ENCODE measurements around the gene DCTN3.
A peak's percentile ranks its signal among the peaks of the same experiment; 100 is the strongest.

The DCTN3 gene

DNA sequence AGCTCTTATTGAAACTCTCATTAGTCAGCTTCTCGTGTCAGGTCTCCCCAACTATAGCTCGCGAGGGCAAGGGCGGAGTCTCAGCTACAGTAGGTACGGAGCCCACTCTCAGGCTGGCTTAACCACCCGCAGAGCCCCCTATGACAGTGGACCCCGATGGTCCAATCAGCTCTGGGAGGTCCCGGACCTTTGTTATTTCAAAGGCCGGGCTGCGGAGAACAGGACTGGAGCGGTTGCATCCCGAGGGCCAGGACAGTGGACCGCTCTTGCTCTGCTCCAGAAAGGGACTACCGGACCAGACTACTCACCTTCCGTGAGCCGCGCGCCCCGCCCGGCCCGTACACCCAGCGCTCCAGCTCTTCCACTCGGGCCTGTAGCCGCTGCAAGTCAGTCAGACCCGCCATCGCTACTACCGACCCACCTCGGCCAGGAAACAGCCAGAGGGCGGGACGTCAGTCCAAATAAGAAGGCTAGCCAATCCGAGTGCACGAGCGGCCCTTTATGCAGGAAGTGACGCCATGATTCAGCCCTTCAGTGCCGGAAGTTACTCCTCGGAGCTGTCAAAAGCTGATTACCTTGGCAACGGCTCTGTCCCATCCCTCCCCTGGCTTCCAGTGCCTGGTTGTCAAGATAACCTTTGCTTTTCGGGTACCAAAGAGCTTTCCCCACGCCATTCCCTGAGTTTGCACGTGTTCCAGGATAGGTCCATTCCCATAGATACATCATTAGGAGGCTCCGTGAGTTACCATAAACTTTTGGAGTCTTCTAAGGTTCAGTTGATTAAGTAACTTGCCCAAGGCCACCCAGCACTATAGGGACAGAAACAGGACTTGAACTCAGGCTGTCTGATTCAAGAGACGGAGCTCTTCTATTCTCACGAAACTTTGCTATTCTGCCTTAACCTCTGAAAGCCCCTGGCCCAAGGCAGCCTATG is at the start of gene DCTN3:
Gene DCTN3, minus strand, starts transcription at position 435 of the 934 bp plus-strand sequence. Its CDS starts 31 bp downstream, at position 404.
- no peaks in the 10 kb centered on the region for H3K9me3 ChIP-seq (ENCODE audit: control insufficient read depth, low read length)
- H3K4me1 ChIP-seq (ENCODE audit: control insufficient read depth, insufficient read depth, low read length): peaks cover 15% of the 10 kb centered on the region
- H3K36me3 ChIP-seq (ENCODE audit: control insufficient read depth, insufficient read depth, low read length): no peaks in the 10 kb centered on the region
- H3K4me3 ChIP-seq (ENCODE audit: low read length): peak within 1 kb of the TSS; percentile 75
- peak within 1 kb of the TSS; percentile 87 for H3K9ac ChIP-seq (ENCODE audit: low read length)
- H3K27me3 ChIP-seq (ENCODE audit: control insufficient read depth, insufficient read depth, low read length): peaks cover 40% of the 10 kb centered on the region

DNA sequence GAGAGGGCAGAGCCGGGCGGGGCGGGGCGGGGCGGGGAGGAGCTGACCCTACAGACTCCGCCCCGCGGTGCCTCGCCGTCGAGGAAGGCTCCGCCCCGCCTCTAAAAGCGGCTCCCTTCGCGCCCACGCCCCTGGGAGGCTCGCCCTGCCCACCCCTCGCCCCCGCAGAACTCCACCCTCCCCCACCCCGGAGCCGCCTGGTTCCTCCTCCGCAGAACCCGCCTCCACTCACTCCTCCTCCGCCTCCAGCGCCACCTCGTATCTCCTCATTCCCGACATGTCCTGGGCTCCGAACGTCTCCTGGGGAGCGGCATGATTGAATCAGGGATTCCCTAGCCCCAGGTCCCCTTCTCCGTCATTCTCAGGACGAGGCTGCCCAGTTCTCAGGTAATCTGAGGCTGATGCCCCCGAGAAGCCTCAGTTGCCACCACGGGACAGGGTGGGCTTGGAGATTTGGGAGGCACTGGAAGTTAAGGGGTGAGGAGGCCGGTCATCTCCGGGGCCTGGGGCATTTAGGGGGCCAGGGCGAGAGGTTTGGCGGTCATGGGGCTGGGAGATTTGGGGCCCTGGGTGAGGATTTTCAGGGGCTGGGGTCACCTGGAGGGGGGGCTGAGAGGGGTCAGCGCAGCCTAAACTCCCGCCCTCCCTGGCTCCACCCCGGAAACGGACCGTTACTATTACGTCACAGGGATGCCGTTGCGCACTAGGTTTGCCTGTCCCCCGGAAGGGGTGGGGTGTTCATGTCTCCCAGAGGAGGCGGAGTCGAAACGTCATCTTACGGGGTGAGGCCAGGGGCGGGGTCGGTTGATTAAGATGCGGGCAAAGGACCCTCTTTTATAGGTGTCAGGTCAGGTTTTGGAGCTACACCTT is 45.3 kb upstream of the DCTN3 start:
- peak overlapping the region; percentile 80 for H3K9ac ChIP-seq (ENCODE audit: low read length)
- H3K9me3 ChIP-seq (ENCODE audit: control insufficient read depth, low read length): no peaks in the 10 kb centered on the region
- no peaks in the 10 kb centered on the region for H3K27me3 ChIP-seq (ENCODE audit: control insufficient read depth, insufficient read depth, low read length)
- peaks cover 9% of the 10 kb centered on the region for H3K4me1 ChIP-seq (ENCODE audit: control insufficient read depth, insufficient read depth, low read length)
- H3K36me3 ChIP-seq (ENCODE audit: control insufficient read depth, insufficient read depth, low read length): no peaks in the 10 kb centered on the region
- H3K4me3 ChIP-seq (ENCODE audit: low read length): peak overlapping the region; percentile 83

DNA sequence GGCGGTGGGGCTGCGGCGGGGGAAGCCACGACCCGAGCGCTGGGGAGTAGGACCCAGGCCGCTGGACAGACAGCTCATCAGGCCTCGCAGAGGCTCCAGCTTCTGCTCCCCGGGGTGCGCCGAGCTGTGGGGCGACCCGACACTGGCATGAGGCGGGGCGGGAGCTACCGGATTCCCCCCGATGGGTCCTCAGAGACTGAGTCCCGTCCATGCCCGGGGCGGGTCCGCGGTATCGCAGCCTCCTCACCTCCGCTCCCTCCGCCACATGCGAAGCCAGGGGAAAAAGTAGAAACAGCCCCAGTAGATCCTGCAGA is 44.7 kb upstream of the DCTN3 start:
- no peaks in the 10 kb centered on the region for H3K36me3 ChIP-seq (ENCODE audit: control insufficient read depth, insufficient read depth, low read length)
- peak overlapping the region; percentile 1 for H3K9ac ChIP-seq (ENCODE audit: low read length)

DNA sequence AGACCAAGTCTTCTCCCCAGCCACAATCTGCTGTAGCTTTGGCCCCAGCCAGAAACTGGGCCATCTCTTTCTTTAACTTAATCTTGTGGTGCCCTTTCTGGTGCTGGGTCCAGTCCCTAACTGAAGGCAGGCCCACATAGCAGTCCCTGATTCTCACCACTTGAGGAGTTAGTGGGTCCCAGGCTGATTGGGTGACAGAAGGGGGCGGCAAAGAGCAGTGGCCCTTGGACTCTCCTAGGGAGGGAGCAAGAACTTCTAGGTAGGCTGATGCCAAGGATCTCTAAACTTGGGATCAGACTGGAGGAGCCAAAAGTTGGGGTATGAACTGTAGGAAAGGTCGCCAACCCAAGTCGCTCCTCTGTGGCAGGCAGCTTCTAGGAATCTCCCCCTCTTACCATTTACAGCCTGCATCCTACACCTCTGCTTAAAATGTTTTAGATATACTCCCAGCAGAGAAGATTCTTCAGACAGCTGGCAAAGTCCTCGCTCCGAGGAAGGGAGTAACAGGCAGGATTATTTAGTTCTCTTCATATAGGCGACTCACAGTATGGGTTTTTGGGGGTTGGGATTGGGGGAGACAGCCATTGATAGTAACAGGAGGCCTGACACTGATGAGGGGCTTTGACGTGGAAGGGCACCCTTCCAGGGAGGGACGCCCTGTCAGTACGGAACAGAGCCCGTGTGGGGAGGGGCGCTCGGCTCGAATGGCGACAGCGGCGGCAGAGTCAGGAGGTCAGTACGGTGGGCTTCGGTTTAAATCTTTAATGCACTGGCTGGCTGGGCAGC is 44.2 kb upstream of the DCTN3 start:
- no peaks in the 10 kb centered on the region for H3K36me3 ChIP-seq (ENCODE audit: control insufficient read depth, insufficient read depth, low read length)
- peak overlapping the region; percentile 18 for H3K4me3 ChIP-seq (ENCODE audit: low read length)
- H3K27me3 ChIP-seq (ENCODE audit: control insufficient read depth, insufficient read depth, low read length): no peaks in the 10 kb centered on the region
- H3K9me3 ChIP-seq (ENCODE audit: control insufficient read depth, low read length): no peaks in the 10 kb centered on the region
- H3K9ac ChIP-seq (ENCODE audit: low read length): peak overlapping the region; percentile 1
- H3K4me1 ChIP-seq (ENCODE audit: control insufficient read depth, insufficient read depth, low read length): peaks cover 9% of the 10 kb centered on the region

More for the DNA sequence above, 44.7 kb upstream of the DCTN3 start:
- Histone ChIP-seq H3K4me1 (ENCODE audit: control insufficient read depth, insufficient read depth, low read length) (peaks cover 9% of the 10 kb centered on the region), H3K27me3 (ENCODE audit: control insufficient read depth, insufficient read depth, low read length) (no peaks in the 10 kb centered on the region), H3K4me3 (ENCODE audit: low read length) (no peak overlapping the region), H3K9me3 (ENCODE audit: control insufficient read depth, low read length) (no peaks in the 10 kb centered on the region)

DNA sequence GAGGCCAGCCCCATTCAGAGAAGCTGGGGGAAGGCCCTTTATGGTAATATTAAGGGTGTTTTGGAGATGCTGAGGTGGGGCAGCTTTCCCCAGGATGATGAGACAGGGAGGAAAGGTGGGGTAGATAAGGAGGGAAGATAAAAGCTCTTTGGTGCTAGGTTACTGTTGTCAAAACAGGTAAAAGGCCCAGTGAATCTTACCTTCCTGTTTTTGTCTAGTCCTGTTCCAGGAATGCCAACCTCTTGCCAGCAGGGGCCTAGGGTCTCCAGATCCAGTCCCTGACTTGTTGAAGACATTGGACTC is 43.0 kb upstream of the DCTN3 start:
- Histone ChIP-seq H3K9ac (ENCODE audit: low read length) (no peak overlapping the region), H3K4me3 (ENCODE audit: low read length) (no peak overlapping the region), H3K9me3 (ENCODE audit: control insufficient read depth, low read length) (no peaks in the 10 kb centered on the region), H3K27me3 (ENCODE audit: control insufficient read depth, insufficient read depth, low read length) (no peaks in the 10 kb centered on the region), H3K36me3 (ENCODE audit: control insufficient read depth, insufficient read depth, low read length) (no peaks in the 10 kb centered on the region), H3K4me1 (ENCODE audit: control insufficient read depth, insufficient read depth, low read length) (peaks cover 9% of the 10 kb centered on the region)

DNA sequence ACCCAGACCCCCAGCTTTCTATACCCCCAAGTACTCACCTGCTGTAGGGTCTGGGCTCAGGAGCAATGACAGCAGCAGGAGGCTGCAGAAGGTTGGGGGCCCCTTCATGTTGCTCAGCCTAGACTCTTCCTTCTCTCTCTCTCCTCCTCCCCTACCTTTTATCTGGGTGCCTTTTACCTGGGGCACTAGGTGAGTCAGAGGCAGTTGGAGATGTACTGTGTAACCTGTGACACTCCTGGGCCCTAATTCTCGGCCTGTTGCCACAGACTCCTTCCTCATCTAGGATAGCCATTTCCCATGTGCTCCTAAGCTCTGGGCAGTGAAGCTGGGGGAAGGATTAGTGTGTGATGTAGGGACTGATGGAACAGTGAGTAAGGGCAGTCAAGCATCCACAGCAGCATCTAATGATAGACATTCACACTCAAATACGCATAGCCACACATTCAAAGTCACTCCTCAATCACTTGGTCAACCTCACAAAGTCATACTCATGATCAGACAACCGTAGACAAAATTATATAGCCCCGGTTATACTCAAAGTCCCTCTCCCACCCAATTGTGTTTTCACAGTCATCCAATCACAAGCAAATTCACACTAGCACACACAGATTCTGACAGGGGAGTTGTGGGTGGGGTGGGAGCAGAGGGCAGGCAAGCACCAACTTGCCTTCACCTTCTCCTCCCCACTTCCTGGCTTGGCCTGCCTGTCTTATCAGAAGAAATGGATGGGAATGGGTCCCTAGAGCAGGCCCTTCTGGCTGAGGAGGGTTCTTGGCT is 42.4 kb upstream of the DCTN3 start, which contains the start of gene CCL27:
Gene CCL27, minus strand, starts transcription at position 132 of the 777 bp plus-strand sequence. Its CDS starts 24 bp downstream, at position 108.
- no peak within 1 kb of the TSS for H3K4me3 ChIP-seq (ENCODE audit: low read length)
- H3K4me1 ChIP-seq (ENCODE audit: control insufficient read depth, insufficient read depth, low read length): peaks cover 9% of the 10 kb centered on the region
- H3K9ac ChIP-seq (ENCODE audit: low read length): no peak within 1 kb of the TSS
- no peaks in the 10 kb centered on the region for H3K36me3 ChIP-seq (ENCODE audit: control insufficient read depth, insufficient read depth, low read length)
- no peaks in the 10 kb centered on the region for H3K9me3 ChIP-seq (ENCODE audit: control insufficient read depth, low read length)
- H3K27me3 ChIP-seq (ENCODE audit: control insufficient read depth, insufficient read depth, low read length): no peaks in the 10 kb centered on the region

DNA sequence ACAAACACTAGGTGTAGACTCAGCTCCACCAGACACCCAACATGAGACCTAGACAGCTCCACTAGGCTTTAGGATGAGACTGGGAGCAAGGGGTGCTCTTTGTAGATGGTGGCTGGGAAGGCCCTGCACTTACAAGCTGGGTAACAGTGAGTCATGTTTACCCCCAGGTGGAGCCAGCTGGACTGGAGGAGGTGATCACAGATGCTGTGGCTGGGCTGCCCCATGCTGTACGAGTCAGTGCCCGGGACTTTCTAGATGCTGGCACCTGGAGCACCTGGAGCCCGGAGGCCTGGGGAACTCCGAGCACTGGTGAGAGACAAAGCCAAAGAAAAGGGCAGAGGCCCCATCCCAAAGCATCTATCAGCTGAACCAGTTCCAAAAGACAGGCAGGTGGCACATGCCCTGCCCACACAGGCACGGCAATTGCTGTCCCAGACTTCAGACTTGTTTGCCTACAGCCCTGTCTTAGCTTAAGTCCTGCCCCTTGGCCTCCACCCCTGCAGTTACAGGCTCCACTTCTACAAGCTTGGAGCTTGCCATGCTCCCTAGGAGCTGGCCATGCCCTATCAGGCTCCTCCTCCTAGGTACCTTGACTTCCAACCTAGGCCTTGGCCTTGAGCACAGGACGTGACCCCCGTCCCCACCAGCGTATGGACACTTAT is 39.4 kb upstream of the DCTN3 start:
- no peak overlapping the region for H3K9ac ChIP-seq (ENCODE audit: low read length)
- peaks cover 11% of the 10 kb centered on the region for H3K4me1 ChIP-seq (ENCODE audit: control insufficient read depth, insufficient read depth, low read length)
- H3K9me3 ChIP-seq (ENCODE audit: control insufficient read depth, low read length): no peaks in the 10 kb centered on the region
- no peaks in the 10 kb centered on the region for H3K27me3 ChIP-seq (ENCODE audit: control insufficient read depth, insufficient read depth, low read length)
- H3K36me3 ChIP-seq (ENCODE audit: control insufficient read depth, insufficient read depth, low read length): no peaks in the 10 kb centered on the region
- no peak overlapping the region for H3K4me3 ChIP-seq (ENCODE audit: low read length)

DNA sequence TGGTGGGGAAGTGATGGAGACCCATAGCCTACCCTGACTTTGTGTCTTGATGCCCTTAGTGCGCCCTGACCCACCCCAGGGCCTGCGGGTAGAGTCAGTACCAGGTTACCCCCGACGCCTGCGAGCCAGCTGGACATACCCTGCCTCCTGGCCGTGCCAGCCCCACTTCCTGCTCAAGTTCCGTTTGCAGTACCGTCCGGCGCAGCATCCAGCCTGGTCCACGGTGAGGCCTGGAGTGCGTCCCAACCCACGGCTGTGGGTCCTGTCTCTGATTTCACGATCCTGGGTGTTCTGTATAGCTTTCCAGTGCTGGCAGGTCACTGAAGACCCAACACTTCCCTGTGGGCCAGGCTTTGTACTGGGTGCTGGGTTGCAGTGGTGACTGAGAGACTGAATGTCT is 38.2 kb upstream of the DCTN3 start:
- no peak overlapping the region for H3K9ac ChIP-seq (ENCODE audit: low read length)
- H3K4me1 ChIP-seq (ENCODE audit: control insufficient read depth, insufficient read depth, low read length): peaks cover 6% of the 10 kb centered on the region
- no peaks in the 10 kb centered on the region for H3K36me3 ChIP-seq (ENCODE audit: control insufficient read depth, insufficient read depth, low read length)
- no peaks in the 10 kb centered on the region for H3K27me3 ChIP-seq (ENCODE audit: control insufficient read depth, insufficient read depth, low read length)
- H3K9me3 ChIP-seq (ENCODE audit: control insufficient read depth, low read length): no peaks in the 10 kb centered on the region
- H3K4me3 ChIP-seq (ENCODE audit: low read length): no peak overlapping the region

DNA sequence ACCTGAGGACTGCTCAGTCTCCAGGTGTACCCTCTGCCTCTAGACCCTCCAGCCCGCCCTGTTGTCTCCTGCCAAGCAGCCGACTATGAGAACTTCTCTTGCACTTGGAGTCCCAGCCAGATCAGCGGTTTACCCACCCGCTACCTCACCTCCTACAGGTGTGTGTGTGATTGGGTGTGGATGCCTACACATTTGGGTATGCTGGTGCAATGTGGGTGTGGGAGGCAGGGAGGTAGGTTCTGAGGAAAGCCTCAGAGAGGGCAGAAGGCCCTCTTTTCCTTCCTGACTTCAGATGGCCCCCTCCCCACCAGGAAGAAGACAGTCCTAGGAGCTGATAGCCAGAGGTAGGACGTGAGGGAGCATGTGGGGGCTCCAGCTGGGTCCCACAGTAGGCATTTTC is 36.7 kb upstream of the DCTN3 start:
- no peak overlapping the region for H3K9ac ChIP-seq (ENCODE audit: low read length)
- H3K9me3 ChIP-seq (ENCODE audit: control insufficient read depth, low read length): no peaks in the 10 kb centered on the region
- H3K36me3 ChIP-seq (ENCODE audit: control insufficient read depth, insufficient read depth, low read length): no peaks in the 10 kb centered on the region
- peaks cover 20% of the 10 kb centered on the region for H3K4me1 ChIP-seq (ENCODE audit: control insufficient read depth, insufficient read depth, low read length)
- H3K4me3 ChIP-seq (ENCODE audit: low read length): no peak overlapping the region
- H3K27me3 ChIP-seq (ENCODE audit: control insufficient read depth, insufficient read depth, low read length): no peaks in the 10 kb centered on the region

DNA sequence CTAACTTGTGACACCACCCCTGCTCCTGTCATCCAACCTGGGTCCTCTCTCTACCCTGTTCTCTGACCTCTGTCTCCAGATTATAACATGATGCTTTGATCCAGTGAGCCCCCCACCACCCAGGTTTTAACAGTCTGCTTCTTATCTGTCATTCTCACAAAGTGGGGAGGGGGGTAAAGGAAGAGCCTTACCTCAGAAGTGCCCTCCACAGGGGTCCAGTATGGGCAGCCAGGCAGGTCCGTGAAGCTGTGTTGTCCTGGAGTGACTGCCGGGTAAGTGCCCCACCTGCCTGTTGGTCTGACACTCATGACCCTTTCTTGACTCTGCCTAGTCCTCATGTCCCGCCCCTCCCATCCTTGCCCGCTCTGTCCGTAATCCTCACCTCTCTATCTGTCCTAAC is 35.1 kb upstream of the DCTN3 start:
- Histone ChIP-seq H3K4me3 (ENCODE audit: low read length) (no peak overlapping the region), H3K4me1 (ENCODE audit: control insufficient read depth, insufficient read depth, low read length) (peaks cover 31% of the 10 kb centered on the region), H3K27me3 (ENCODE audit: control insufficient read depth, insufficient read depth, low read length) (no peaks in the 10 kb centered on the region), H3K9ac (ENCODE audit: low read length) (no peak overlapping the region), H3K36me3 (ENCODE audit: control insufficient read depth, insufficient read depth, low read length) (no peaks in the 10 kb centered on the region), H3K9me3 (ENCODE audit: control insufficient read depth, low read length) (no peaks in the 10 kb centered on the region)

Measured in mucosa of stomach (tissue), 1 donor.